Motor neuron (in vitro differentiated cells): ENCODE results near the gene FUS. TPM values are rescaled to one million over a fixed set of nuclear protein-coding genes. Genes with fewer than 3 reads are reported as not detected.

Experiments used
- ATAC-seq, 8 experiments: fragments of 200-7000 bp; cut with Tn5 transposase; replicated peaks in 6 of 8; 2 replicates each; pipeline ENCODE4 v1.8.0; 2021; ENCODE audit warnings: mild to moderate bottlenecking in 8 of 8, moderate library complexity in 8 of 8
- H3K27ac ChIP-seq, 2 donors: fragments of 250-450 bp; sonication (Bioruptor Pico); 2 replicates each; pipeline ENCODE4 v1.9.0; 2021; ENCODE audit warnings: antibody characterized with exemption in 2 of 2, mild to moderate bottlenecking in 2 of 2, moderate library complexity in 1 of 2
- H3K4me1 ChIP-seq, 2 donors: fragments of 250-450 bp; sonication (Bioruptor Pico); replicated peaks in 1 of 2; 2 replicates each; pipeline ENCODE4 v1.6.1; 2021; ENCODE audit warnings: antibody characterized with exemption in 2 of 2, mild to moderate bottlenecking in 2 of 2, moderate library complexity in 1 of 2
- H3K4me3 ChIP-seq, 5 donors: fragments of 250-450 bp; sonication (Bioruptor Pico); 2 replicates each; pipeline ENCODE4 v1.9.0; 2021; ENCODE audit warnings: antibody characterized with exemption in 5 of 5, mild to moderate bottlenecking in 5 of 5, moderate library complexity in 4 of 5
- WGBS, 10 experiments: fragments of 450-650 bp; shearing (Covaris generic); methylation state at CpG; one replicate each; pipeline ENCODE4 v1.0.0; 2022; 5-methylcytosine and 5-hydroxymethylcytosine counted together
- in situ Hi-C, 9 experiments: fragments of 400-800 bp; cut with MboI; loops; one replicate each; pipeline ENCODE4 v1.15.0; 2021; ENCODE audit warnings: low sequenced_read_pairs in 9 of 9, low pct_unique_long_range_greater_than_20kb in 2 of 9; ENCODE audit not compliant: unreplicated experiment in 9 of 9
- total RNA-seq, 8 experiments: library from RNA; unstranded; fragments of 300-600 nt; gene quantifications; 2 replicates each; pipeline versions ENCODE4 v1.2.3 to v1.2.4, GENCODE V29; 2022

Gene FUS
- total RNA-seq, 8 experiments from 2014 or later: 31.7 to 375 (median 75.1) TPM

- Histone ChIP-seq H3K27ac (no peak overlapping the region), H3K4me1 (peaks cover 16 to 21% of the 10 kb centered on the region in 2 donors), H3K4me3 (no peak overlapping the region)
- WGBS, 10 experiments: 67 to 96% (median 91%) methylated on average over 2 to 9 of the region's 10 CpGs; no CpG with 5 or more reads in 2 of the 10 experiments
- no peak for ATAC-seq
- in situ Hi-C loops: no loop called here
These were observed 3.8 kb downstream of the FUS start for GRCh38 chr16:31183432-31184428.

- in situ Hi-C loops: no loop called here
These were observed 4.9 kb downstream of the FUS start for GRCh38 chr16:31184888-31185287.

DNA sequence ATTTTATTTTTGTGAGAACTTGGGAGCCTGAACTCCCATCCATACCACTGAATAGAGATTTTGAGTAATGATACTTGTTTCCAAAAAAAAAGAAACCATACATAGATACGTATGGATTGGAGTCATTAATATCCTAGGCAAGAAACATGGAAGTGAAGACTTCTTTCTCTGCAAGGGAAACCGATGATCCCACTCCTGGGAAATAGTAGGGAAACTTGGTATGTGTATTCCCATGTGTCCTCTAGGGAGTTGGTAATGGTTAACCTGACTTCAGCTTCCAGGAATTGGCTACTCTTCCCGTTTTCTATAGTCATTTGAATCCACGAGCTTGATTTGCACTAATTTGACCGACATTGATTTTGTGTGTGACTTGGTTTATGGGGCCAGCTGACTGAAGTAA is 5.4 kb downstream of the FUS start:
- no peak for ATAC-seq
- 17 to 100% (median 85%) methylated on average over 1 to 5 of the region's 5 CpGs; no CpG with 5 or more reads in 1 of the 10 experiments for WGBS, 10 experiments
- no peak overlapping the region for H3K27ac ChIP-seq
- H3K4me3 ChIP-seq: no peak overlapping the region
- in situ Hi-C loops: no loop called here
- H3K4me1 ChIP-seq: peaks cover 13 to 17% of the 10 kb centered on the region in 2 donors

More at GRCh38 chr16:31184888-31185287, 4.9 kb downstream of the FUS start:
- H3K4me1 ChIP-seq: peaks cover 13 to 17% of the 10 kb centered on the region in 2 donors
- H3K4me3 ChIP-seq: no peak overlapping the region
- no peak overlapping the region for H3K27ac ChIP-seq
- no peak for ATAC-seq
- 96 to 100% (median 100%) methylated on average over 2 to 12 of the region's 14 CpGs; no CpG with 5 or more reads in 5 of the 10 experiments for WGBS, 10 experiments

DNA sequence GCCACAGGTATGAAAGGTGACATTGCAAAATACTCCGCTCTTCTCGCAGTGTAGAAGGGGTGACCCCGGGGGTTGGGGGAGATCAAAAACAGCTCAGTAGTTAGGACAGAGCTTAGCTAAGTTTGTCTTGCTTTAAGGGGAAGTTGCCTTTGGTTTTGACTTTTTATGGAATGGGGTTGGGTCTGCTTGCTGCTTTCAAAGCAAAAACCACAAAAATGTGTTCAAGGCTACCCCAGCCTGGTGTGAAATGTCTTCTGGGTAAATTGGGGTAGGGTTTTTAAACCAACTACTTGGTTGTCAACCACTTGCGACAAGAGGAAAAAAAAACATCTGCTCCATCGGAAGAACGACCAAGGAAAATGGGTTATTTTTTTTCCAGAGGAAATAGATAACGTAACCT is 6.2 kb downstream of the FUS start:
- in situ Hi-C loops: no loop called here
- Histone ChIP-seq H3K4me3 (no peak overlapping the region), H3K27ac (no peak overlapping the region), H3K4me1 (peaks cover 13 to 17% of the 10 kb centered on the region in 2 donors)
- ATAC-seq: no peak
- WGBS, 10 experiments: 69 to 100% (median 94%) methylated on average over 1 to 7 of the region's 7 CpGs

- Histone ChIP-seq H3K4me3 (no peak overlapping the region), H3K4me1 (peaks cover 9 to 12% of the 10 kb centered on the region in 2 donors), H3K27ac (no peak overlapping the region)
- in situ Hi-C loops: no loop called here
- peak in 5 of 8 experiments; percentile 7 to 25 (median 17) for ATAC-seq
- WGBS, 10 experiments: 65 to 97% (median 90%) methylated on average over 2 to 10 of the region's 10 CpGs; no CpG with 5 or more reads in 1 of the 10 experiments
These were observed 7.2 kb downstream of the FUS start for GRCh38 chr16:31186930-31187807.

DNA sequence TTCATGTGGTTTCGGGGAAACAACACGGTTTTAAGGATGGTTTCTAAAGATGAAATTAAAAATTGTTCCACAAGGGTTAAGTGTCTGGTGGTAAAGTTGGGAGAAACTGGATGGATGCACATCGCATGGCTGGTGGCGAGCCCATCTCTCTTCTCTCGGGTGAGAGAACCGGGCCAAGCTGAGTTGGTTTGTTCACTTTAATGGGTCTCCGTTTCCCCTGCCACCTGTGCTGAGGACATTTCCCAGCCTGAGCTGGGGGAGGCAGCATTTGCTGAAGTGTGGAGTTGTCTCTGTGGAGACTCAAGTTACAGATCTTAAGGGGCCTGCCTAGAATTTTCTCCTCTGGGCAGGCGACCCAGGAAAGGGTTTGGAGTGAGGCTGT is 7.9 kb downstream of the FUS start:
- in situ Hi-C loops: no loop called here
- 80 to 100% (median 97%) methylated on average over 1 to 8 of the region's 8 CpGs; no CpG with 5 or more reads in 1 of the 10 experiments for WGBS, 10 experiments
- peaks cover 2 to 6% of the 10 kb centered on the region in 2 donors for H3K4me1 ChIP-seq
- no peak overlapping the region for H3K4me3 ChIP-seq
- no peak overlapping the region for H3K27ac ChIP-seq
- ATAC-seq: no peak

DNA sequence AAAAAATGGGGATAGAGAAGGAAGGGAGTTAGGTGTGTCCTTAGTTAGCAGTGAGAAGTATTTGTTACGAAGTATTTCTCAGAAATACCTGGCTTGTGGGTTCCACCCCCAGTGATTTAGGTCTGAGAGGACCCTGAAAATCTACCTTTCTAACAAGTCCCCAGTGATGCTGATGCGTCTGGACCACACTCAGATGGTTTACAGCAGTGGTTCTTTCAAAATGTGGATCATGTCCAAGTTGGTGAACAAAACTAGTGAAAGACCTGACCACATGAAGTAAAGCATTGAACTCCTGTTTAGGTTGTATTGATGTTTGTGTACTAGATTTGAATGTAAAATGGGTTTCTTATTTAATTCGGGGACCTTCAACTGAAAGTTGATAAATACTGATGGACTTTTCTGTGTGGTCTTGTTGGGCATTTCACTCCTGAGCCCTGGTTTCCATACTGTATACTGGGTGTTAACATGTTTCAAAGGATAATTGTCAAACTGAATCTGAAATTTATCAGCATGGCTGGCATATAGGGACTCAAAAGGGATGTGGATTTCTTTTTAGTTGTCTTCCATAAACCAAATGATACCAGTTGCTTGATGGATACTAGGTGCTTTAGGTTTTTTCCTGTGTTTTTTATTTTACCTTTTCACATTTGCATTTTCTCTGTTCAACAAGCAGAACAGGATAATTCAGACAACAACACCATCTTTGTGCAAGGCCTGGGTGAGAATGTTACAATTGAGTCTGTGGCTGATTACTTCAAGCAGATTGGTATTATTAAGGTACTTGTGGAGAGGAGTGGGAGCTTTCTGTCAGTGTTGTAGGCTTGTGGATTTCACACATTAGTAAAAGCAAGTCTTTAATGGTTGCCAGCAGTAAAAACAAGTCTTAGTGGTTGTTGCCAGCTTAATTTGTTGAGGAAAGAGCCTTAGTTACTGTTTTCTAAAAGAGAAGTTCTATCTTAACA is 8.8 kb downstream of the FUS start:
- in situ Hi-C loops: no loop called here
- Histone ChIP-seq H3K4me1 (no peaks in the 10 kb centered on the region), H3K4me3 (no peak overlapping the region), H3K27ac (no peak overlapping the region)
- 80 to 100% (median 100%) methylated on average over 1 to 3 of the region's 3 CpGs; no CpG with 5 or more reads in 1 of the 10 experiments for WGBS, 10 experiments
- no peak for ATAC-seq

GRCh38 chr16:31189412-31189778 is 9.5 kb downstream of the FUS start:
- H3K27ac ChIP-seq: no peak overlapping the region
- no peak for ATAC-seq
- in situ Hi-C loops: no loop called here

GRCh38 chr16:31190061-31190460 is 10.1 kb downstream of the FUS start:
- H3K27ac ChIP-seq: no peak overlapping the region
- no peaks in the 10 kb centered on the region for H3K4me1 ChIP-seq
- peak in 2 of 8 experiments; percentile 10 to 14 for ATAC-seq
- in situ Hi-C loops: no loop called here
- no peak overlapping the region for H3K4me3 ChIP-seq
- WGBS, 10 experiments: 90 to 100% (median 98%) methylated on average over 1 to 11 of the region's 12 CpGs; no CpG with 5 or more reads in 3 of the 10 experiments

More at GRCh38 chr16:31189412-31189778, 9.5 kb downstream of the FUS start:
- no peaks in the 10 kb centered on the region for H3K4me1 ChIP-seq
- H3K4me3 ChIP-seq: no peak overlapping the region
- 60 to 100% (median 88%) methylated on average over 1 to 2 of the region's 2 CpGs; no CpG with 5 or more reads in 2 of the 10 experiments for WGBS, 10 experiments

GRCh38 chr16:31190818-31191444 is 11.0 kb downstream of the FUS start:
- WGBS, 10 experiments: 80 to 100% (median 93%) methylated on average over 1 to 5 of the region's 17 CpGs; no CpG with 5 or more reads in 4 of the 10 experiments
- no peak overlapping the region for H3K27ac ChIP-seq
- ATAC-seq: no peak

DNA sequence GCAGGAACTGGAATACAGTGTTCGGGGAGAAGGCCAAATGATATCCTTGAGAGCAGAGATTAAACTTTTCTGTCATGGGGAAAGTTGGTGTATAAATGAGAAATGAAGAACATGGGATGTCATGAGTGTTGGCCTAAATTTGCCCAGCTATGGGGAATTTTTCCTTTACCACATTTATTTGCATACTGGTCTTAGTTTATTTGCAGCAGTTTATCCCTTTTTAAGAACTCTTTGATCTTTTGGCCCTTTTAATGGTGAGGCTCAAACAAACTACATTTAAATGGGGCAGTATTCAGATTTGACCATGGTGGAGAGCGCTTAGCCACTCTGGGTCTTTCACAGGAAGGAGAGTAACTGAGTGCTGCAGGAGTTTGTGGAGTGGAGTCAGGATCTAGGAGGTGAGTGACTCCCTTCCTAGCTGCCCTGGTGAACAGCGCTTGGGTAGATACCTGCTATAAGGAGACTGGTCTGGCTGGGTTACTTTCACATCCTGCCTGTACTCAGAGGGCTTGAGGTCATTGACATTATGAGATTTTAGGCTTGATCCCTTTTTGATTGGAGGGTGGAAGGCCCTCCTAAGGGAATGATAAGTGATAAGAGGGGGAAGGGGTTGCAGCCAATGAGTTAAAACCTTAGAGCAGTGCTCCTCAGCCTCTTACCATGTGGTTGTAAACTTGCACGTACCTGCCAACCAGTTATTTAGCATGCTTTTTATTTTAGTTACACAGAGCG is 11.9 kb downstream of the FUS start:
- in situ Hi-C loops: no loop called here
- Histone ChIP-seq H3K4me1 (no peaks in the 10 kb centered on the region), H3K27ac (no peak overlapping the region), H3K4me3 (no peak overlapping the region)
- WGBS, 10 experiments: 60 to 100% (median 87%) methylated on average over 1 to 5 of the region's 5 CpGs; no CpG with 5 or more reads in 2 of the 10 experiments
- peak in 1 of 8 experiments; percentile 3 for ATAC-seq

More at GRCh38 chr16:31190818-31191444, 11.0 kb downstream of the FUS start:
- in situ Hi-C loops: no loop called here
- Histone ChIP-seq H3K4me3 (no peak overlapping the region), H3K4me1 (no peaks in the 10 kb centered on the region)
